ENCODE results near the gene WDR72.
"Not testable (repeated sequence)": the region's sequence is repeated elsewhere in the genome, so short reads cannot be mapped to it uniquely, and the experiment has no call there.

Gene WDR72

DNA sequence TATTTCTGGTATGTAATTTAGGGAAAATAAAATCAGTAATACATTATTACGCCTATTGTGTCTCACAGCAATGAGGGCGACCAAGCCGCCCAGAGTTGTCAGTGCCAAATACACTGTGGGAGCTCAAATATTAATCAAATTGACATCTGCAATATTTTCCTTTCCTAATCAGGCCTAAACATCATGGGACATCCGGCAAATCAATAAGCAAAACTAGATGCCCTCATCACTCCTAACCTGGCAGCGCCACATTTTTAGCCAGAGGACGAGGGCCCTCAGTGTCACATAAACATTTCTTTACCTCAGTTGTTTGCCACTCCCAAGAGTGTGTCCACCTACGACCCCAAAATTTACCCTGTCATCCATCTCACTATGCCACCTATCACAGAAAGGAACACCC, 64.1 kb downstream of the WDR72 start:
- DNase-seq (ENCODE audit: low read depth), result no peak

DNA sequence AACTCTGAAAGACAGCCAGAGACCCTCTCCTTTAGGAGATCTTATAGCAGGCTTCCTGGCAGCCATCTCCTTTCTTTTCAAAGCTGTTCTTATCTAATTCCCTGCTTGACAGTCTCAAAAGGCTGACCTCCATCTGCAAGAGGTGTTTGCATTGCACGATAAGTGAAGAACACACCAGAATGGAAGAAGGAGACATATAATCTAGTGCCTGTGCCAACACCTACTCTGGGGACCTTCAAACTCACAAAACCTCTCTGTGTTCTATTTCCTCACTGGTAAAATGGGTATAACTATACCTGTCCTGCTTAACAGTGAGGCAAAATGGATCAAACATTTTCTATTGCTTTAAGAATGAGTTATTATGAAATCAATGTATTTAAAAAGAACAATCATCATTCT, 65.0 kb downstream of the WDR72 start:
- DNase-seq (ENCODE audit: low read depth), result no peak

DNA sequence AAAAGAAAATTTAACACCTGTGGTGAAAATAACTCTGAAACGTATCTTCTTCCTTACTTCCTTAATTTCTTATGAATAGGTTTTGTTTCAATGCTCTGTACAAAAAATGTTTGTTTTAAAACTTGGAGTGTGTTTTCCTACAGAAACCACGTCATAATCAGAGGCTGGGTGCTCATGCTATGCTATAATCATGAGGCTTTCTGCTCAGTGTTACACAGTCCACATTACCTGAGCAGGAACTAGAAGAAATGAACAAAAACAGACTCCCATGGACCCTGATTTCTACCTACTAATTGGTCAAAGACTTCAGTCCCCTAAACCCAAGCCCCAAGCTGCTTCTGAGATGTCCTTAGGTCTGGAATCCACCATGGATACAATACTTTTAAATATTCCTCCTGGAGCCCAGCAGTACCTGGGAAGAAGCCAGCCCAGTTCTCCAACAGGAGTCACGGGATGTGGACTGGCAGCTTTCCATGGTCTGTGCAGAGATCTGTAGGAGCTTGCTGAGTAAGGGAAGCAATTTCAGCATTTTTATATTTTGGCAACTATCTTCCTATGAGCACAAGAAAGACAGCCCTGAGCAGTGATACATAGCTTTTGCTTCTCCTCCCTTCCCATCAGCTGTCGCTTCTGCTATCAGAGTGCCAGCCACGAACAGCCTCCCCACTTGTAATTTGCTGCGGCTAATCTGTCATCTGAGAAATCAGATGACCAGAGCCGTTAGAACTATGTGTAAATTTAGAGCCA, 65.6 kb downstream of the WDR72 start:
- DNase-seq (ENCODE audit: low read depth), result no peak

DNA sequence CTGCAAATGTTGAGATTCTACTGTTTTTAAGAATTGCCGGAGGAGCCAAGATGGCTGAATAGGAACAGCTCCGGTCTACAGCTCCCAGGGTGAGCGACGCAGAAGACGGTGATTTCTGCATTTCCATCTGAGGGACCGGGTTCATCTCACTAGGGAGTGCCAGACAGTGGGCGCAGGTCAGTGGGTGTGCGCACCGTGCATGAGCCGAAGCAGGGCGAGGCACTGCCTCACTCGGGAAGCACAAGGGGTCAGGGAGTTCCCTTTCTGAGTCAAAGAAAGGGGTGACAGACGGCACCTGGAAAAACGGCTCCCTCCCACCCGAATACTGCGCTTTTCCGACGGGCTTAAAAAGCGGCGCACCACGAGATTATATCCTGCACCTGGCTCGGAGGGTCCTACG, 75.3 kb downstream of the WDR72 start:
- not testable (repeated sequence) for DNase-seq (ENCODE audit: low read depth)

DNA sequence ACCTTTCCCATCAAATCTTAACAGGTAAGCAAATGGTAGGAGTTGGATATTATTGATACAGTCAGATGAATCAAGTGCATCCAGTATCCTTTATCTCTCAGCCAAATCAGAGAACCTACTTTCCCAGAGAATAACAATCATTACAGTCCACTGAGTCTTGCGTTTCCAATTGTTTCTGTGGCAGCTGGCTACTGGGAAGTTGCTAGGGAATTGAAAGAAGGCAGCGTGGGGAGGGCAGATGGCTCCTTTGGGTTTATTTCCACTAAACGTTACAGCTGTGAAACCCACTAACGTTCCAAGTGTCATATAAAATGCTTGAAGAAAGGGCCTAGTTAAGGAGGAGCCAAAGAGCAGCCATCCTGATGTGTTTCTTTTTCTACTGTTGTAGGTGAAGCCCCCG, 78.4 kb downstream of the WDR72 start:
- DNase-seq (ENCODE audit: low read depth), result no peak

DNA sequence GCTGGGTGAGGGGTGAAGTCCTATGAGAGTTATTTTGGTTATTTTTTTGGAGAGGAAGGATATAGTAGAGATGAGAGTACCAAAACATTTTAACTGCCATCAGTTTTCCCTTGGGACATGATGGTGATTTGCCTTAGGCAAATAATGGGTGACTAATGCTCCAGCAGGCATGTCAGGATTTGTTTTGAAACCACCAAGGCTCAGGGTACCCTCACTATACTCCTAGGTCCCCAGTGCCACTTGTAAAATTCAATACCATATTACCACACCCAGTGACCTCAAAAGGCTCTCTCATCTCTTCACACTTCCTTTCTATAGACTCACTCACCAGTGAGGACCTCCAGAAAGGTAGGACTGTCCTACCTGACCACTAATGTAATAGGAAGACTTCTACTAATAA, 83.6 kb downstream of the WDR72 start:
- no peak for DNase-seq (ENCODE audit: low read depth)

DNA sequence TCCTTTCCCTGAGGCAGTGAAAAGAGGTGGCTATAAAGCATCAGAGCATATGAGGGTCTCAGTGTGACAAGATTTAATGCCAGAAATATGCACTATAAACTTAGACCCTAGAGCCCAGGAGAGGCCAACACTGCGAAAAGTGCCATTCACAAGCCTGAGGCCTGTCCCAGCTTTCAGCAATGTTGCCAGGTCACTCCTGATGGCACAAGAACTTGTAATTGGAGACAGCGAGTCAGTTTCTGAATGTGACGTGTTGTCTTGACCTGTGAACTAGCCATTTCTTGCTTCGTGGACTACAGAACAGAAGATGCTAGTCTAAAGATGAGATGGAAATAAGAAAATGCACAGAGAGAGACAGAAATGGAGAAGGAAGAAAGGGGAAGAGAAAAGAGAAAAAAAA, 87.9 kb downstream of the WDR72 start:
- DNase-seq (ENCODE audit: low read depth), result no peak

DNA sequence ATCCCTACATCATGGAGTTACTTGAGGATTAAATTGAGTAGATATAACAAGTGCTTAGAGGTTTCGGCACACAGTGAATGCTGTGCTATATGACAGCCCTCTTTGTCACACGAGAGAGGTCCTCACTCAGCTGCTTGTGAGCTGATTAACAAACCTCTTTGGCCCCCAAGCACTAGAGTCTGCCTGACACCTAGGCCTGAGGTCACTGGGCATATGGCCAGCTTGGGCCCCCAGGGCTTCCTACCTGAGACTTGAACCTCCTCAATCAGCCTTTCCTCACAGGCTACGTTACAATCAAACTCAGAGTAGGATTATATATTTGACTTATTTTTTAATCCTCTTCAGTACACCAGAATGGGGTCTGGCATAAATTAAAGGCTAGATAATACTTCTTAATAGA, 88.8 kb downstream of the WDR72 start:
- no peak for DNase-seq (ENCODE audit: low read depth)

DNA sequence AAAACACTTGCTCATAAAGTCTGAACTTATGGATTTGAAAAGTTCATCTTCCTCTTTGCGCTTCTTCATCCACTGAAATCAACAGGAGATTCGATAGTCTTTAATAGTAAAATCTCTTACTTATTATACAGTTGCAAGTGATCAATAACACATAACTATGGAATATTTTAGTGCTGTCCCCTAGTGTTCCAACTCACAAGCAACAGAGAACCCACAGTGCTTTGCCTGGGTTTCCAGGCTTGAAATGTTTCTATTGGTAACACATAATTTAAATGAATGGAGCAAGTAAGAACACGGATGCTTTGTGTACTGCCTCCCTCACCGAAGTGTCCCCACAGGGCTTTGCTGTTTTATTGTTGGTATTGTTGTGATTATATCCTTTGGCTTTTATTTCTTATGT, 93.5 kb downstream of the WDR72 start:
- no peak for DNase-seq (ENCODE audit: low read depth)

DNA sequence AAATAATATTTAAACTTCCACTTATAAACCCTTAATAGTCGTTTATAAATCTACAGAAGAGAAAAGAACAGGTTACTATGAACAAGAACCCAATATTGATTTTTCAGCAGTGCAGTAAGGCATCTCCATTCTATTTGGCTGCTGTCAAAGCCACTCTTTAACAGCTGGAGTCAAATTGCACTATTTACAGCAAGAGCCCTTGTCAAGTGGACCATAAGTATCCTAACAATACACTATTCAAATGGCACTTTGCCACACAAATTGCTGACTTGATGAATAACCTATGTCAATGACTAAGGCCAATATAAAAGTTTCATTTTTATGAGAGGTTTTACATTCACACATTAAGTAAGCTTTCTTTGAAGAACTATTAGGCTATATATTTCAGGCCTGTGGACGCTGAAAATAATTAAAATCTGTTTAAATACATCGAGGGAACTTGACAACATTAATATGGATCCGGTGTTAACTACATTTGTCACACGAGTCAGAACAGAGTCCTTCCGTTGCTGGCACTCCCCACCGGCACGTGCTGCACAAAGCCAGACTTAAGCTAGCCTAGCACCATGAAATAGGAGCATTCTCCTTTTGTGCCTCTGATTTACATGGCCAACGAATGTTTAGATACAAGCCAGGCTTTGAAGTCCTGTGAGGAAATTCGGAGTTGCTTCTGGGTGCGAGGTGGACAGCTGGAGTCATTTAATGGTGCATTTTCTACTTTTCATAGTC, 100.5 kb downstream of the WDR72 start:
- no peak for DNase-seq (ENCODE audit: low read depth)

DNA sequence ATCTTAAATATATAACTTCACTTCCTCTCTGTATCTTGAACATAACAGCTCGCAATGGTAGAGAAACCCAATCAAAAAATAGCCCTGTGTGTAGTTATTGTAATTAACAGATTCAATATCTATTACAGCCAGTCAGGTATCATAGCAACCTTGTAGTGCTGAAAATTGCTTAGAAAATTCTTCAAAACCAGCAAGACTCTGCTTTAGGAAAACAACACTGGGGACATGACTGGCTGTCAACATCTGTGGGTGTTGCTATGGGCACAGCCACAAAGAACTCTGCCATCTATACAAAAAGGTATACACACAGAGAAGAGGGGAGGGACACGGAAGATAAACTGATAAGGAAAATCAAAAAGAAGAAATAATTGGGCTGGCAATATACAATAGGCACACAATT, 101.2 kb downstream of the WDR72 start:
- no peak for DNase-seq (ENCODE audit: low read depth)

DNA sequence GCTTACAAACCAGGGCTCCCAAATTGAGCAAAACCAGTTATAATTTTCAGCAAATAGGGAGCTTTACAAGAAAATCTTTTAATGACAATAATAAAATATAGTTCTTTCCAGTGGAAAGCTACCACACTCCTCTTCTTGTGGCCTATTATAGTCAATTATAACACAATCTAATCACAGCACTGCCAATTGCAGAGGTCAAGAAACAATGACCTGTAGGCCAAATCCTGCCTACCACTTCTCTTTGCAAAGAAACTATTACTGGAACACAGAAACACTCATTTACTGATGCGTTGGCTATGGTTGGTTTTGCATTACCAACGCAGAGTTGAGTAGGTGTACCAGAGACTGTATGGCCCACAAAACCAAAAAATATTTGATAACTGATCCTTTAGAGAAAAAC, 110.5 kb downstream of the WDR72 start:
- no peak for DNase-seq (ENCODE audit: low read depth)

DNA sequence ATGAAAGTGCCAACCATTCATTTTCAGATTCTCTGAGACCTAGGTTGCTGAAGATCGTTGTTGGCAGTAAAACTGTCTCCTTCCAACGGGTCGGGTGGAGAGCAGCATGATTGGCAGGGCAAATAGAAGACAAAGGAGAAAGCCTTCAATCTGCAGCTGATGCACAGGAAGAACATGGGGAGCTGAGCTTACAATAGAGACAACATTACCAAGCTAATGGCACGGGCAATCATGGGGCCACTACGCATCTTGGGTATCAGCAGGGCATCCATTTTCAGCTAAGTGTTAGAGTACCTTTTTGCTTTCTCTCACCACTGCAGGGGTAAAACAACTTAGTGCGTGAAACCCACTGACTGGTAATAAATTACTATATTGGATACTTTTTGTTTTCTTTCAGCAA, 114.8 kb downstream of the WDR72 start:
- no peak for DNase-seq (ENCODE audit: low read depth)

DNA sequence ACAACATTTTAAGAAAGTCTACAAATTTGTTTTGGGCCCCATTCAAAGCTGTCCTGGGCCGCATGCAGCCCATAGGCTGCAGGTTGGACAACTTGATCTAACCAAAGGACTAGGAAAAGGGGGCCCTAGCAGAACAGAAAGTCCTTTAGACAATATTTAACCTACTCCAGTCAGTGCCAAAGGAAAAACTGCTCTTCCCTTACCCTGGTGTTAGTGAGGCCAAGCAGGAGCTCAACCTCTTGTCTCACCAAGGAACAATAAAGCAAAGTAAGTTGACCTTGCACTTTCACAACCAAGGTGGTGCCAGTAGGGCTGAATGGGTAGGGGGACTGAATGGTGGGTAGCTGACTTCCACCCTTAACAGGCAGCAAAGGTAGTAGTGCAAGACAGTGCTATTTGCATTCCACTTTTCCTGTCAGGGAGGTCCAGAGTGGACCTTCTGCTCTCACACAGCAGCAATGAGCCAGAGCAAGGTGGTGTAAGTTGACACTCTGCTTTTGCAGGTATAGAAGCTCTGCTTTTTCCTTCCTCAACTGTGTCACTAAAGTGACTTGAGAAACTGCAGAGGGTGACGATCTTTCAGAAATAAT, 124.9 kb downstream of the WDR72 start:
- no peak for DNase-seq (ENCODE audit: low read depth)

DNA sequence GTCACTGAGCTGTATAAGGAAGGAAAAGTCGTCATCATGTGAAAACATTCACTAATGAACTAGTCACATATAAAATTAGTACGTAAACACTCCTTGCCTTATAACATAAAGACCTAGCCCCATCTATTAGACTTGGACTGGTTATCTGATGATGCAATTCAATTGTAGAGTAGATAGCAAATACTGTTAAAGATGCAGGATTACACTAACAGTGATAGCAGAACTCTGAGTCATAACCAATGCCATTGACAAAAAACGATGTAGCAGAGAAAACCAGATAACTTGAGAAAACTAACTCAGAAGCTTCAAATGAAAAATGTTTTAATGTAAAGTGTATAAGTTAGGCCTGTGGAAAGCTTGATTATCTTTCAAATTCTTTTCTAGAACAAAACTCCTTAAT, 132.2 kb downstream of the WDR72 start:
- DNase-seq (ENCODE audit: low read depth), result no peak

DNA sequence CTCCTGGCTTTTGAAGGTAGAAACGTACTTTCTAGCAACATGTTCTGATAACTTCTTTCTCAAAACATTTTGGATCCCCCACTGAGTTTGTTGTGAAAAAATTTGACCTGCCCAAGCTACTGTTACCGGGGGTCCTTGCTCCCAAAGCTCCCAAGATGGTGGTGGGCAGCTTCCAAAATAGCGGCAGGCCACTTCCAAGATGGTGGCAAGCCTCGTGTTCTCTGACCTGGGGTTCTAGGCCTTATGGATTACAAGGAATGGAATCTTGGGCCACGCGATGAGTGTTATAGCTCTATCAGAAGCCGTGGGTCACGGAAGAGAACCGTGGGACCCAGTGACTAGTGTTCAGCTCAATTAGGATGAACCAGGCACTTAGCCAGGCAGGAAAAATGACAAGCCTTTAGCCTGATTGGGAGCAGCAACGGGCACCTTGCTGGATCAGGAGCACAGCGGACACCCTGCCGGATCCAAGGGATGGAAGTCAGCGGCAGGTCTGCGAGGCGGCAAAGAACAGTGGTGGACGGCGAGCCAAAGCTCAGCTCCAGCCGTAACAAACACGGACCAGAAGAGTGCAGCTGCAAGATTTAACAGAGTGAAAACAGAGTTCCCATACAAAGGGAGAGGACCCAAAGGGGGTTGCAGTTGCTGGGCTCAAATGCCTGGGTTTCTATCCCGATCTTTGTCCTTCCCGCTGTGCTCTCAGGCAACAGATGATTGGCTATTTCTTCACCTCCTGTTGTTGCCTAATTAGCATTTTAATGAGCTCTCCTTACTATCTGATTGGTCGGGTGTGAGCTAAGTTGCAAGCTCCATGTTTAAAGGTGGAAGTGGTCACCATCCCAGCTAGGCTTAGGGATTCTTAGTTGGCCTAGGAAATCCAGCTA, 133.3 kb downstream of the WDR72 start:
- DNase-seq (ENCODE audit: low read depth), result no peak

DNA sequence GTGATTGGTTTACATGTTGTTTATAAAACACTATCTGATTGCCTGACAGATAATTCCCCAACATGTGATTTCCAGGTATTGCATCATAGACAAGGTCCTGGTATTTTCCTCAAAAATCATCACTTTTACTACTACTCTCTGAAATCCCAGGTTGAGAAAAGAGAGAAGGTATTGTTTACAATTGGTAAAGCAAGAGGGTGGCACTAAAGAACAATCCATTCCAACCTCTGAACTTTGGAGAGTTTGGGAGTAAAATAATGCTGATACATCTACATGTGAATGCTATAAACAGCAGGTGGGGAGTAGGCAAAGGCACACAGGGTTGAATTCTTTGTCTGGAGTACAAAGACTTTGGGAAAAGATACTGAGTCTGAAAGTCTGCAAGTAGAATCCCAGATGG, 134.2 kb downstream of the WDR72 start:
- DNase-seq (ENCODE audit: low read depth), result no peak

DNA sequence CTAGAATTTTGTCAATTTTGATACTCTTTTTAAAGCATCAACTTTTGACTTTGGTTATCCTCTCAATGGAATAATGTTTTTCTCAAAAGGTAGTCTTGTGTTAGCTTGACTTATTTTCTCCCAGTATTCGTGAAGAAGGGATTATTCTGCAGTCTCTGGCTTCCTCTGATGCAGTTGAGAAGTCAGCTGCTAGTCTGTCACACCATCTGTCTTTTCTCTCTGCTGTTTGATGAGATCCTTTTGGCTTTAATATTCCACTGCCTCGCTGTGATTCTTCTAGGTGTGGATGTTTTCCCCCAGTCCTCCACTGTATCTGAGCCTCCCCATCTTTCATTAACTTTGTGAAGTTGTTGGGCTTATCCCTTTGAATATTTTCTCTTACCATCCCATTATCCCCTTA, 141.0 kb downstream of the WDR72 start:
- no peak for DNase-seq (ENCODE audit: low read depth)

DNA sequence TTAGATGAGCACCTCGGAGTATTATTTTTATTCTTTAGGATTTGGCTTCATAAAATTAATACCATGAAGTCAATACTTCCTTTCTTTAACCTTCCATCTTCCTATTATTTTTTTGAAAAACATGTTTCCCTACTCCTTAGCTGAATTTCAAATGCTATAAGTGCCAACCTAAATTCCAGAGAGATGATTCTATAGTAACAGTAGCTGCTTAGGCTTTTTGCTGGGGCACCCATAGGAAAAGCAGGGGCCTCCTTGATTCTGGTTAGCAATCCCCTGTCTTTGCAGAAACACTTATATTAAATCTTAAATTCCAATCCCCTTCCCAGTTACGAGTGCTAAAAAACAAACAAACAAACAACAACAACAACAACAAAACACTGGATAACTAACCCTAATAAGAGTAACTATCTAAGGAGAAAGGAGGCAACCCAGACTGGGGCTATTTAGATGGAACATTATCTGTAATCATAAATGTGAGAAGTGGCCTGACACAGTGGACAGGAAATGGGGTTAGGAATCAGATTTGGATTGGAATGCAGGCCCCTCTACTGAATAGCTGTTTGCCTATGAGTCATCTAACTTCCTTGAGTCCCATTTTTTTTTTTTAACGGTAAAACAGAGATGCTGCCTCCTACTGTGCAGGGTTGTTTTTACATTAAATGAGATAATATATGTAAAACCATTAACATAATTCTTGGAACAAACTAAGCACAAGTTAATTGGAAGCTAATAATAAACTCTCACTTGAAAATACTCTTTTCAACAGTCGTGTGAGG, 148.1 kb downstream of the WDR72 start:
- no peak for DNase-seq (ENCODE audit: low read depth)

DNA sequence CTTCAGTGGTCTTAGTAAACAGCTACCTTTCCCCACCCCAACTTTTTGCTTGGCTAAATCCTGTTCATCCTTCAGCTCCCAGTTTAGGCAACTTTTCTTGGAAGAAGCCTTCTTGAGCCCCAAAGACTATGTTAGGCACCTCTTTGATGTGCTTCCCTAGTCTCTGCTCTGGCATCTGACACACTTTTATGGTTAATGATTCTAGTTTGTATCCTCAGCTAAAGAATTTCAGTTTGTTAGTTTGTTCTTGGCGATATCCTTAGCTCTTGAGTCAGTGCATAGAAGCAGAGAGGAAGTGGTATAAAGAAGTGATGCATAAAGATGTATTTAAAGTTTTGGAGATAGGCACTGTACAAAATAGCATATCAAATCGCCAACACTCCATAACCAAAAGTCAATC, 168.4 kb downstream of the WDR72 start:
- DNase-seq (ENCODE audit: low read depth), result no peak

DNA sequence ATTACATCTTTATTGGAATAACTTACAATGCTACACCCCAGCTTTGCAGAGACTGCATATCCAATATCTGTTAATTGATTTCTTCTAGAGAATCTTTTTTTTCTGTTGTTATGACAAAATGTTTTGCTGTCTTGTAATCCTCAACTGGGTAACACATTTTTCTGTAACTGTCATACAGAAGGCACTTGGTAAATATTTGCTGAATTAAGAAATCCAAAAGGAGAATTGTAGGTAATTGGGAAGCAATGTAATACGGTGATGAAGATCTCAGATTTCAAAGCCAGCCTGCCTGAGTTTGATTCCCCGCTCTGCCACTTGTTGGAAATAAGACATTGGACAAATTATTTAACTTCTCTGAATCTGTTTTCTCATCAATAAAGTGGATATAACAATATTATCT, 169.1 kb downstream of the WDR72 start:
- DNase-seq (ENCODE audit: low read depth), result no peak
